AG04449 (cell line): ENCODE measurements around the gene TUB.

Source experiments
- CTCF ChIA-PET: fragments of 350-600 bp; formaldehyde crosslinking; extraction: SDS; loops from one replicate; lab custom pipeline; 2021; ENCODE audit warnings: antibody characterized with exemption; lab: Yijun Ruan, JAX
- POLR2A ChIA-PET: fragments of 400-600, 350-600 bp; formaldehyde crosslinking; extraction: SDS; loops from one replicate; lab custom pipeline; 2020; ENCODE audit warnings: antibody characterized with exemption, inconsistent platforms; lab: Yijun Ruan, JAX
- DNase-seq: peaks from one replicate; pipeline ENCODE4 v3.0.0-alpha.2; 2010; ENCODE audit warnings: low read depth, low spot score
- H3K4me3 ChIP-seq: 2 replicates; pipeline ENCODE4 v1.5.1; 2011; ENCODE audit warnings: low read depth, mild to moderate bottlenecking, control low read depth, low read length
- TF ChIP-seq, protein P1 (sequence below): IDR thresholded peaks from one replicate; pipeline ENCODE4 v1.5.1; 2011; ENCODE audit warnings: mild to moderate bottlenecking, moderate library complexity, low read length, control low read depth, inconsistent platforms; ENCODE audit not compliant: insufficient read depth; ENCODE audit errors: missing control alignments

TUB gene, protein sequence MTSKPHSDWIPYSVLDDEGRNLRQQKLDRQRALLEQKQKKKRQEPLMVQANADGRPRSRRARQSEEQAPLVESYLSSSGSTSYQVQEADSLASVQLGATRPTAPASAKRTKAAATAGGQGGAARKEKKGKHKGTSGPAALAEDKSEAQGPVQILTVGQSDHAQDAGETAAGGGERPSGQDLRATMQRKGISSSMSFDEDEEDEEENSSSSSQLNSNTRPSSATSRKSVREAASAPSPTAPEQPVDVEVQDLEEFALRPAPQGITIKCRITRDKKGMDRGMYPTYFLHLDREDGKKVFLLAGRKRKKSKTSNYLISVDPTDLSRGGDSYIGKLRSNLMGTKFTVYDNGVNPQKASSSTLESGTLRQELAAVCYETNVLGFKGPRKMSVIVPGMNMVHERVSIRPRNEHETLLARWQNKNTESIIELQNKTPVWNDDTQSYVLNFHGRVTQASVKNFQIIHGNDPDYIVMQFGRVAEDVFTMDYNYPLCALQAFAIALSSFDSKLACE

DNA sequence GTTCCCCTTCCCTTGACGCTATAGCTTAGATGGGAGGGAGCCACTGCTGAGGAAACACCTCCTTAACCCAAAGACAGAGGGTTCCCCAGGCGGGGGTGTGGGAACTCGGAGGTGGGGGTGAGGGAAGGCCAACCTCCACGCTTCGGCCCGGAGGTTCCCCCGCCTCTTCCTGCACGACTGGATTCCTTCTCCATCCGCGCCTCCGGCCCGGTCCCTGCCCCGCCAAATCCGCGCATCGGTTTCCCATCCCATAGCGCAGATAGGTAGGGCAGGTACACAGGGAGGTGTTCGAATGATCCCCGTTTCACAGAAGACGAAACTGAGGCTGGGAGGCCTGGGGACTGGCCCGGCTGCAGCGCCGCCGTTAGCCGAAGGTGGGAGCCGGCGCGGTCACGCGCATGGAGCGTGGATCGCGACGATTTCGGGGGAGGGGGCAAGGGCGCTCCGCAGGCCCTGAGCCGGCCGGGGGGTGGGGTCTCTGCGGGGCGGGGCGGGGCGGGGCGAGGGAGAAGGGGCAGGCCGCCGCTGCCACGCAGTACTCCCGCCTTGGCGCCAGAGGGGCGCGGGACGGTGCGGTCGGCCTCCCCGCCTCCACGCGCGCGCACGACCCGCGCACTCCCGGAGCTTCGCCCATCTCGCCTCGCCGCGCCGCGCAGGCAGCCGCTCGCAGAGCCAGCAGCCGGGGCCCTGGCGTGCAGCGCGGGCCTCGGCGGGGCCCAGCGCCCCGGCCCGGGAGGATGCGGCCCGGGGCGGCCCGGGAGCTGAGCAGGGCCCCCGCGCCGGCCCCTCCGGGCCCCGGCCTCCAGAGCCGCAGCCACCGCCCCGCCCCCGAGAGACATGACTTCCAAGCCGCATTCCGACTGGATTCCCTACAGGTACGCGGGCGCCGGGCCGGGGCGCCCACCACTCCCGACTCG, at the start of gene TUB:
Gene TUB, plus strand, starts transcription at position 538 of the 917 bp plus-strand sequence. Its CDS starts 300 bp downstream, at position 838.
- no peak for DNase-seq
- peak within 1 kb of the TSS; percentile 67 for H3K4me3 ChIP-seq
- POLR2A ChIA-PET, result interaction anchor here (1.1 kb wide), 1 partner anchor 18 kb away, joined by 4 read pairs; no protein-coding TSS in a partner anchor
- CTCF ChIA-PET, result interaction anchor here (1.0 to 19.4 kb wide), 7 partner anchors 10 to 75 kb away, joined by 3 to 445 read pairs (median 8); no protein-coding TSS in a partner anchor
- TF ChIP-seq, protein P1, sequence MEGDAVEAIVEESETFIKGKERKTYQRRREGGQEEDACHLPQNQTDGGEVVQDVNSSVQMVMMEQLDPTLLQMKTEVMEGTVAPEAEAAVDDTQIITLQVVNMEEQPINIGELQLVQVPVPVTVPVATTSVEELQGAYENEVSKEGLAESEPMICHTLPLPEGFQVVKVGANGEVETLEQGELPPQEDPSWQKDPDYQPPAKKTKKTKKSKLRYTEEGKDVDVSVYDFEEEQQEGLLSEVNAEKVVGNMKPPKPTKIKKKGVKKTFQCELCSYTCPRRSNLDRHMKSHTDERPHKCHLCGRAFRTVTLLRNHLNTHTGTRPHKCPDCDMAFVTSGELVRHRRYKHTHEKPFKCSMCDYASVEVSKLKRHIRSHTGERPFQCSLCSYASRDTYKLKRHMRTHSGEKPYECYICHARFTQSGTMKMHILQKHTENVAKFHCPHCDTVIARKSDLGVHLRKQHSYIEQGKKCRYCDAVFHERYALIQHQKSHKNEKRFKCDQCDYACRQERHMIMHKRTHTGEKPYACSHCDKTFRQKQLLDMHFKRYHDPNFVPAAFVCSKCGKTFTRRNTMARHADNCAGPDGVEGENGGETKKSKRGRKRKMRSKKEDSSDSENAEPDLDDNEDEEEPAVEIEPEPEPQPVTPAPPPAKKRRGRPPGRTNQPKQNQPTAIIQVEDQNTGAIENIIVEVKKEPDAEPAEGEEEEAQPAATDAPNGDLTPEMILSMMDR, result no peak

DNA sequence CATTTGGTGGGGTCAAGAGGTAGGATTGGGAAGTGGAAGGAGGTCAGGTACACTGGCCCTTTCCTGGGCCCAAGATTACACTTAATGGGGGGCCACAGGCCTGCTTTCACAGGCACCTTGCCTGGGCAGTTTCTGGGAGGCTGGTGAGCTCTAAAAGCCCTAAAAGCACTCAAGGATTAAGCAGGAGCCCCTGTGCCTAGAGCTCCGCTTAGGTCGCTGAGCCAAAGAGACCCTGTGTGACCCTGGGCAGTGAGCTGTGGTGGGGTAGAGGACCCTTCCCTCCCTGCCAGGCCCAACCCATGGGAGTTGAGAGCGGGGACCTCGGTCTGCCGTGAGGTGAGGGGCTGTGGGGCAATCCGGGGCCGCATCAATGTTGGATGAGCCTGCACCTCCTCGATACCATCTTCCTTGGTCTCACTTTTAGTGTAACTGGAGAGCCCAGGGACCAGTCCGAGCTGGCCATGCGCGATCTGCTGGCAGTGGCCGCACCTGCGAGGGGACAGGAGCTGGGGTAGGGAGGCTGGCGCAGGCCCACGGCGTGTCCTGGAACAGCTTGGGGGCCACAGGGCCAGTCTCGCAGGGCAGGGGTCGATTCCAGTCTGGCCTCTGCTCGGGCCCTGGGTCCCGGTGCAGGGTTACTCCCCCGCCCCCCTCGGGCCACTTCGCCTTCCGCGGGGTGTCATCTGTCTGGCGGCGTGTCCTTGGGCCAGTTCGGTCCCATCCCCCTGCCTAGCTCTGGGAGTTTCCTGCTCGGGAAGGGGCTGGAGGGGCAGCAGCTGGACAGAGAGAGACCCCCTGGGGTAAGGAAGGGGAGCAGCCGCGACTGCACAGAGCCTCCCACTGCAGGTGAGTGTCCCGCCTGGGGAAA, 49.5 kb upstream of the TUB start:
- no peak overlapping the region for H3K4me3 ChIP-seq
- POLR2A ChIA-PET, result no interaction called here
- TF ChIP-seq, protein P1, result no peak
- DNase-seq, result no peak
- CTCF ChIA-PET, result interaction anchor here (0.8 to 17.4 kb wide), 8 partner anchors 12 to 62 kb away, joined by 3 to 694 read pairs (median 36); no protein-coding TSS in a partner anchor

DNA sequence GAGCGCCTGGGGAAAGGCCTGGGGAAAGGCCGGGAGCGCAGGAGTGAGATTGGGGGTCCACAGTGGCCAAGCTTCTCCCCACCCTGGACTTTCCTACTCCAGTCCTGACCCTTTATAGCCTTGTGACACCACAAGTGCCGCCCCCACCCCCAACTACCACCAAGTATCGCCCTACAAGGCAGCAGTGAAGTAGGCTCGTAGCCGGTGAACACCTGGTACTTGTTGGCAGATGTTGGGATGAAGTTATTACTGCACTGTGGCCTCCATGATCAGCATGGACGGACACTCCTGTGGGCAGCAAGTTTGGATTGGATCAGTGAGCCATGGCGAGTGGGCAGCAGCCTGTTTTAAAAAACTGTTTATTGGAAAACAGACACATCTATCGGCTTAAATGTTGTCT, 48.9 kb upstream of the TUB start:
- TF ChIP-seq, protein P1, result no peak
- no peak for DNase-seq
- ChIA-PET POLR2A (no interaction called here), CTCF (interaction anchor here (0.8 to 17.4 kb wide), 14 partner anchors 11 to 72 kb away, joined by 3 to 694 read pairs (median 38); partner anchors contain the start of gene TUB)
- H3K4me3 ChIP-seq, result no peak overlapping the region

DNA sequence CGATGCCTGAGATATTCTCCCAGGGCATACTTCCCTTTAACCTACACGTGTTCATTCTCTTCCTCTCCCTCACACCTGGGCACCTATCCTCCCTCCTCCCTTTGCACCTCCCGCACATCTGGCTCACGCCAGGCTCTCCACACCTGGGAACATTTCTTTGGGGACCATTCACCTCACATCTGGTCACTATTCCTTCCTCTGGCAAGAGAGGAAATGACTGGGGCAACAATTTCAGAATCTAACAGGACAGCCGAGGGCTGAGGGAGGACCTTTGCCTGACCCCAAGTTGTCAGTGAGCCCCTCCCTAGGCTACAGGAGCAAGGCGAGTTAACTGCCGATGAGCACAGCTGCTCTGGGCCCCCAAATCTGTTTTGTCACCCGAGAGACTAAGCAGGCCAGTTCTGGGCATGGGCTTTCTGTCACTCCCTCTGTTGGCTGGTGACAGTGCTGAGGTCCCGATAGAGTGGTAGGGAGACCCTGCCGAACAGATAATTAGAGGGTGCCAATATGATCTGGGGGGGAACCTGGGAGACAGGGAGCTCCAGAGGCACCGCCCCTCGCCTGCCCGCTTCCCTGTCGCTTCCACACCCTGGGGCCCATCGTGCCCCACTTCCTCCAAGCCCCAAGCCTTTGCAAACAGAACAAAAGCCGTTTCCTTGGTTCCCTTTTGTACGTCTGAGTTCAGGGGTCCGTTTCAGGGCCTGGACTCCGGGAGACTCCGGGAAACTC, 48.3 kb upstream of the TUB start:
- TF ChIP-seq, protein P1, result no peak
- DNase-seq, result no peak
- CTCF ChIA-PET, result interaction anchor here (0.8 to 17.4 kb wide), 22 partner anchors 8 to 549 kb away, joined by 3 to 694 read pairs (median 8); partner anchors contain the start of genes EIF3F and TUB
- POLR2A ChIA-PET, result interaction anchor here (0.9 kb wide), 1 partner anchor 66 kb away, joined by 3 read pairs; no protein-coding TSS in a partner anchor
- peak overlapping the region; percentile 20; the same call in 1 of the 2 replicates for H3K4me3 ChIP-seq
